Type B pancreatic cell (in vitro differentiated cells): ENCODE measurements around the gene SHC3. TPM values are rescaled to one million over a fixed set of nuclear protein-coding genes. Genes with fewer than 3 reads are reported as not detected.

Experiments
- DNase-seq: peaks from one replicate; pipeline ENCODE4 v3.0.0; 2021; ENCODE audit warnings: mixed read lengths; ENCODE audit not compliant: unreplicated experiment; ENCODE audit errors: extremely low spot score
- H3K27ac Mint-ChIP-seq: 2 replicates; pipeline ENCODE4 v1.8.0; 2021; ENCODE audit warnings: mild to moderate bottlenecking, mixed read lengths
- H3K27me3 Mint-ChIP-seq: 2 replicates; pipeline ENCODE4 v1.8.0; 2021; ENCODE audit warnings: mixed read lengths
- H3K36me3 Mint-ChIP-seq: 2 replicates; pipeline ENCODE4 v1.8.0; 2021; ENCODE audit warnings: mixed read lengths
- H3K4me1 Mint-ChIP-seq: one replicate; pipeline ENCODE4 v1.8.0; 2021; ENCODE audit warnings: mixed read lengths; ENCODE audit not compliant: unreplicated experiment
- H3K4me3 Mint-ChIP-seq: 2 replicates; pipeline ENCODE4 v1.8.0; 2021; ENCODE audit warnings: mild to moderate bottlenecking, mixed read lengths
- H3K9me3 Mint-ChIP-seq: 2 replicates; pipeline ENCODE4 v1.8.0; 2021; ENCODE audit warnings: mixed read lengths
- CTCF ChIP-seq: fragments of 200-600 bp; sonication (generic); conservative IDR thresholded peaks from 2 replicates; pipeline ENCODE4 v1.5.0; 2021; ENCODE audit warnings: antibody characterized with exemption, mild to moderate bottlenecking
- total RNA-seq: library from RNA; stranded (reverse); gene quantifications from 2 replicates; pipeline ENCODE4 v1.2.1, GENCODE V29; 2021; ENCODE audit warnings: low replicate concordance

Gene SHC3
- total RNA-seq, 1 donor from 2014 or later: 5.3 TPM

GRCh38 chr9:89010526-89011111 is 168.0 kb downstream of the SHC3 start:
- Mint-ChIP-seq H3K9me3 (no peaks in the 10 kb centered on the region), H3K4me3 (no peak overlapping the region), H3K27ac (no peak overlapping the region), H3K4me1 (peaks cover 15% of the 10 kb centered on the region), H3K36me3 (no peaks in the 10 kb centered on the region), H3K27me3 (no peaks in the 10 kb centered on the region)
- TF ChIP-seq CTCF: no peak
- no peak for DNase-seq

GRCh38 chr9:89010056-89010455 is 168.6 kb downstream of the SHC3 start:
- Mint-ChIP-seq H3K9me3 (no peaks in the 10 kb centered on the region), H3K36me3 (no peaks in the 10 kb centered on the region), H3K27me3 (no peaks in the 10 kb centered on the region), H3K4me1 (peaks cover 20% of the 10 kb centered on the region), H3K27ac (no peak overlapping the region), H3K4me3 (no peak overlapping the region)
- peak; percentile 32 for DNase-seq
- TF ChIP-seq CTCF: no peak

GRCh38 chr9:89009546-89009840 is 169.1 kb downstream of the SHC3 start:
- no peaks in the 10 kb centered on the region for H3K9me3 Mint-ChIP-seq
- H3K36me3 Mint-ChIP-seq: no peaks in the 10 kb centered on the region
- peak; percentile 31 for DNase-seq
- H3K4me3 Mint-ChIP-seq: no peak overlapping the region
- no peaks in the 10 kb centered on the region for H3K27me3 Mint-ChIP-seq
- TF ChIP-seq CTCF: no peak
- H3K27ac Mint-ChIP-seq: no peak overlapping the region
- H3K4me1 Mint-ChIP-seq: peaks cover 21% of the 10 kb centered on the region

DNA sequence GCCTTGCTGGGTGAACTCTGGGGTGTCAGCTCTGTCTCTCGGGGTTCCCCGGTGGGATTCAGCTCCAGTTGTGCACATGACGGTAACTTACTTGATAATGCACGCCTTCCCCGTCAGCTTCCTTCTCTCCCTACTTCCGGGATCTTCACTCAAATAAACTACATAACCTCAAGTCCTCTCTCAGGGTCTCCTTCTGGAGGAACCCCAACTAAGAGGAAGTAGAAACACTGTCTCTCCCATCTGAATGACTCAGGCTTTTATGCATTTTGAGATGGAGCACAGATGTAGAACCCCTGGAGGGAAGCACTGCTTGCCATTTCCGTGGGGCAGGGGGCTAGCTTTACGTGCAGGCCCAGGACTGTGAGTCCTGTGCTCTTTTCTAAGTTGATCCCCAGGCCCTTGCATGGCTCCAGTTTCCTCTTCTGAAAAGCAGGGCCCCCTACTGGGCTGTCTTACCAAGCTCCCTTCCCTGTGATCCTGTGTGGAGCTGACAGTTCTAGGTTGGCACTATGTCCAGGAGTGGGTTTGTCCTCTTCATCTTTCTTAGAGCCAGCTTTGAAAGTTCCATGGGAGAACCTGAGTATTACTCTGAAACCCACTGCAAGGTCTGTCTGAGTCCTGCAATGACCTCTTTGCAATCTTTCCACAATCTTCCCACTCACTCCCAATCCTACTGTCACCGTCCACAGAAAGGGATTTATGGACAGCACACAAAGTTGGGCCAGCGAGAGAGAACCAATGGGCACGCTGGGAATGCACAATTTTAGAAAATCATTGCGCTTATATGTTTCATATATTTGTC is 169.7 kb downstream of the SHC3 start:
- Mint-ChIP-seq H3K9me3 (no peaks in the 10 kb centered on the region), H3K4me1 (peaks cover 21% of the 10 kb centered on the region), H3K27ac (no peak overlapping the region), H3K27me3 (no peaks in the 10 kb centered on the region), H3K36me3 (peaks cover under 1% of the 10 kb centered on the region), H3K4me3 (no peak overlapping the region)
- peak; percentile 18 for TF ChIP-seq CTCF
- DNase-seq: peak; percentile 37

GRCh38 chr9:89008055-89008743 is 170.4 kb downstream of the SHC3 start:
- peak; percentile 42 for DNase-seq
- Mint-ChIP-seq H3K4me1 (peaks cover 21% of the 10 kb centered on the region), H3K27me3 (no peaks in the 10 kb centered on the region), H3K27ac (no peak overlapping the region), H3K36me3 (peaks cover 7% of the 10 kb centered on the region), H3K4me3 (no peak overlapping the region), H3K9me3 (no peaks in the 10 kb centered on the region)
- TF ChIP-seq CTCF: no peak
